Activated CD4-positive, alpha-beta T cell treated with anti-CD3 and anti-CD28 coated beads for 1 hour (primary cell): Measurements from ENCODE around the gene ZNF467.

ENCODE experiments used
- DNase-seq: peaks from one replicate; pipeline ENCODE4 v3.0.0-alpha.2; 2020

ZNF467 gene

DNA sequence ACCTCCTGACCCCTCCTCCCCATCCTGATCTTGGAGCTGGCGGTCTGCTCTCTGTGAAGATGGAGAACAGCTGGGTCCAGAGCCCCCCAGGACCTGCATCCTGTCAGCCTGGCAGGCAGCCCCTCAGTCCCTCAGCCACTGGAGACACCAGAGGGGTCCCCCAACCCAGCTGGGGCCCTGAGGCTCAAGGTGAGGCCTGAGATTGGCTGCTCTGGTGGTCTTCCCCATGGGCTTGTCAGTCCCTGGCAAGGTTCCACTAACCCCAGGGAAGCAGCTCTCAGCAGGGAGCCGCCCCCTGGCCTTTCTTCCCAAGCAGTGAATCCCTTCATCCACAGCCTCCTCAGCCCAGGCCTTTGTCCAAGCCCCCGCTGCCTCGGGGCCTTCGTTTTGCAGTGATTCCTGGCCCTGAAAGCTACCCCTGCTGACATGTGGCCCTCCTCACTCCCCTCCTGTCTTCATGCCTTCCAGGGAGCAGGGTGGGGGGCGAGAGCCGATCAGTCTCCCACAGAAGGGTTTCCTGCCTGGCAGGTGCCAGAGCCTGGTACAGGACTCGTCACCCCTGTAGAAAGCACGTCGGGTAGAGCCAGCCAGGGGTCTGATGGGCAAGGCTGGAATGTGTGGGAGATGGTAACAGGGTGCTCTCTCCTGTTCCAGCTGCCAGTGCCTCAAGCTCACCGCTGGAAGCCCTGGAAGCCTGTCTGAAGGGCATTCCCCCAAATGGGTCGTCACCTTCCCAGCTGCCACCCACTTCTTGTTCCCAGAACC, 48.5 kb downstream of the ZNF467 start:
- DNase-seq, result no peak

GRCh38 chr7:149723795-149724495, 49.4 kb downstream of the ZNF467 start:
- DNase-seq, result no peak

GRCh38 chr7:149723082-149723767, 50.2 kb downstream of the ZNF467 start:
- DNase-seq, result no peak

DNA sequence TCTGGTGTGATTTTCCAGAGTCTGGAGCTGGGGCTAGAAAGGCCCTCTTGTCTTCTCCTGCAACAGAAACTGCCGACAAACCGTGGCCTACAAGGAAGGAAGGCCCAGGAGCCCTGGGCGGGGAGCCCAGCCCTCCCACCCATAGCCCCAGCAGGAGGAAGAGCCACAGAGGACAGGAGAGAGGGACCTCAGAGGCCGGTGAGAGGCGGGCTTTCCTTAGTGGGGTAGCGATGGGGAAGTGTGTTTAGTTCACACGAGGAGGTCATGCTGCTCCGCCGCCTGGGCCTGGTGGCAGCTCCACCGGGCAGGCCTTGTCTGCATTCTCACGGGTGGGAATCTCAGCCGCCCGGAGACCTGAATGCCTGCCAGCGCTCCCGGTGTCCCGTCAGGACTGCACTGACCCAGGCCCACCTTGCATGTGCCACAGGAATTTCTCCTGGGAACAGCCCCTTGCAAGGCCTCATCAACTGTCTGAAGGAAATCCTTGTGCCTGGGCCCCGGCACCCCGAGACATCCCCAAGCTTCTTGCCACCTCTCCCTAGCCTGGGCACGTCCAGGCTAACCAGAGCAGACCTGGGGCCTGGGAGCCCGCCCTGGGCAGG, 50.9 kb downstream of the ZNF467 start:
- no peak for DNase-seq

GRCh38 chr7:149721084-149721601, 52.2 kb downstream of the ZNF467 start:
- DNase-seq, result no peak

- DNase-seq, result no peak
Measured at GRCh38 chr7:149720372-149721083, 52.9 kb downstream of the ZNF467 start.

- no peak for DNase-seq
Measured at GRCh38 chr7:149719912-149720335, 53.5 kb downstream of the ZNF467 start.

GRCh38 chr7:149719050-149719899, 54.1 kb downstream of the ZNF467 start:
- no peak for DNase-seq

DNA sequence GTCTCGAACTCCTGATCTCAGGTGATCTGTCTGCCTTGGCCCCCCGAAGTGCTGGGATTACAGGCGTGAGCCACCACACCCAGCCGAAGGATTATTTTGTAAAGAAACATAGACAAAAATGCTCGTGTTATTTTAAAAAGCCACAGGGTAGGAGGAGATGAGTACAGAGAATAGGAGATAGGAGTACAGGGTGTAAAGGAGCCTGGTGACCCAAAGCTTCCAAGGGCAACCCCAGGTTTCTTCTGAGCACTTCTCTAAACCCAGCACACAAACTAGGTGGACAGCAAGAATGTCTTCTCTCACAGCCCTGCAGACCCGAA, 54.7 kb downstream of the ZNF467 start:
- DNase-seq, result no peak

GRCh38 chr7:149717481-149717880, 55.9 kb downstream of the ZNF467 start:
- DNase-seq, result no peak

GRCh38 chr7:149716932-149717307, 56.5 kb downstream of the ZNF467 start:
- no peak for DNase-seq

DNA sequence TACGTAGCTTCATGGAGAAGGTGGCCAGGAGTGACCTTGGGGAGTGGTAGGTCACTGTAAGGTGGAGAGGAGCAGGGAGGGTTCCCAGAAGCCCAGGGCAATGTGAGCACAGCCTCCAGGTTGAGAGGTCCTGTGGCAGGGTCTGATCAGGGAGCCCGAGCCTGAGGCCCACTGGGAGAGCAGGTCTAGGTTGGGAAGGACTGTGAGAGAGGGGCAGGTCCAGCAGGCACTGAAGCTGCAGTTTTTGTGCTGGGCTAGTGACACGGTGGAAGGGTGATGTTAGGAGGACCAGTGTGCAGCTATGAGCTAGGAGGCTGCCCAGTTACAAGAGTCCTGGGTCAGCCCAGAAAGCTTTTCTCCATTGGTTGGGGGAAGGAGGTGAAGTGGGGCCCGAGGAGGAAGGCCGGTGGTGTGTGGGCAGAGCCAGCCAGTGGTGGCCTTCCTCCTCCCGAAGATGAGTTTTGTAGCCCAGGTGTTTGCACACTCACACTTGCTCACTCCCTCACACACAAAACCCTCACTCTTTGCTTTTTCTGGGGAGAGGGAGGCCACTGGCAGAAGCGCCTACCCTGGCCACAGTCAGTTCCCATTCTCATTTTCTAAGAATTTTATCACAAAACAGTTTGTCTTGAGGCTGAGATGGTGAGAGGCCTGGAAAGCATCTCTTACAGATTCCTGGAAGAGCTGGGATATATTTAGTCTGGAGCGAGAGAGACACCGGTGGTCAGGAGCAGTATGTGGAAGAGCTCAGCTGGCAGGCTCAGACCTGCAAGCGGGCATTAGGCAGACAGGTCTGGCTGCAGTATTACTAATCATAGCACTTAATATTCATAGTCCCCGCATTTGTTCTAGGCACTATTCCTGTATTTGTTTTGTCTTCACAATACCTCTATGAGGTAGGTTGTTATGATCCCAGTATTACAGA, 57.1 kb downstream of the ZNF467 start:
- DNase-seq, result no peak

- DNase-seq, result no peak
Measured at GRCh38 chr7:149715476-149715875, 57.9 kb downstream of the ZNF467 start.

GRCh38 chr7:149714910-149715471, 58.4 kb downstream of the ZNF467 start:
- DNase-seq, result no peak
